ENCODE measurements around the gene VENTX.

DNA sequence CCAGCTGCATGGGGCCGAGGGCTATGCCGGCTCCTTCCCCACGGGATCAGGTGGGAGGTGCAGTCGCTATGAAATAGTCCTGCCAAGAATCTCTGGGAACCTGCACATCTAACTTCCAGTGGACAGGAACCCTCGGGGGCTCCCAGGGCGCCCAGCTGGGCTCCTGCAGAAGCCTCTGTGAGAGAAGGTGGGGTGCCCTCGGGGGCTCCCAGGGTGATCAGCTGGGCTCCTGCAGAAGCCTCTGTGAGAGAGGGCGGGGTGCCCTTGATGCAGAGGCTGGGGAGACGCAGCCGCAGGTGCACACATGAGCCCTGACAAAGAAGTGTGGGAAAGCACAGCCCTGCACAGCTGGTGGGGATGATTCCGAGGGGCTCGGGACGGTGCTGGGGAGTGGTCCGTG lies 5.9 kb downstream of the VENTX start:
- no peak for TF ChIP-seq POLR2A (IDR thresholded peaks at IDR 0.05; ENCODE audit: low read depth, low read length)
- TF ChIP-seq KAT2A (conservative IDR thresholded peaks at IDR 0.05; ENCODE audit: control insufficient read depth, low read depth, low read length) = no peak
- no peak for TF ChIP-seq POLR2AphosphoS2 (IDR thresholded peaks at IDR 0.05; ENCODE audit: low read depth, low read length)
- no peak for TF ChIP-seq SRF (IDR thresholded peaks at IDR 0.05; ENCODE audit: low read depth in 2 of 2, low read length in 2 of 2)
- no peak for TF ChIP-seq EZH2 (IDR thresholded peaks at IDR 0.05; ENCODE audit: borderline replicate concordance, control insufficient read depth, low read depth, low read length)
